Skin of body (tissue), 2 donors: ENCODE data around the gene ZNF281. TPM values are rescaled to one million over a fixed set of nuclear protein-coding genes. Genes with fewer than 3 reads are reported as not detected.
A peak's percentile ranks its signal among the peaks of the same experiment; 100 is the strongest.
"Not testable (repeated sequence)": the region's sequence is repeated elsewhere in the genome, so short reads cannot be mapped to it uniquely, and the experiment has no call there.

ENCODE experiments used
- DNase-seq: peaks from one replicate; lab custom pipeline; 2025; lab: John Stamatoyannopoulos, UW
- total RNA-seq: library from RNA; depleted of rRNA; stranded (reverse); fragments of >200 nt; gene quantifications from one replicate; pipeline ENCODE4 v1.2.3, GENCODE V29; 2014

Gene ZNF281
- 13.5 TPM for total RNA-seq

DNA sequence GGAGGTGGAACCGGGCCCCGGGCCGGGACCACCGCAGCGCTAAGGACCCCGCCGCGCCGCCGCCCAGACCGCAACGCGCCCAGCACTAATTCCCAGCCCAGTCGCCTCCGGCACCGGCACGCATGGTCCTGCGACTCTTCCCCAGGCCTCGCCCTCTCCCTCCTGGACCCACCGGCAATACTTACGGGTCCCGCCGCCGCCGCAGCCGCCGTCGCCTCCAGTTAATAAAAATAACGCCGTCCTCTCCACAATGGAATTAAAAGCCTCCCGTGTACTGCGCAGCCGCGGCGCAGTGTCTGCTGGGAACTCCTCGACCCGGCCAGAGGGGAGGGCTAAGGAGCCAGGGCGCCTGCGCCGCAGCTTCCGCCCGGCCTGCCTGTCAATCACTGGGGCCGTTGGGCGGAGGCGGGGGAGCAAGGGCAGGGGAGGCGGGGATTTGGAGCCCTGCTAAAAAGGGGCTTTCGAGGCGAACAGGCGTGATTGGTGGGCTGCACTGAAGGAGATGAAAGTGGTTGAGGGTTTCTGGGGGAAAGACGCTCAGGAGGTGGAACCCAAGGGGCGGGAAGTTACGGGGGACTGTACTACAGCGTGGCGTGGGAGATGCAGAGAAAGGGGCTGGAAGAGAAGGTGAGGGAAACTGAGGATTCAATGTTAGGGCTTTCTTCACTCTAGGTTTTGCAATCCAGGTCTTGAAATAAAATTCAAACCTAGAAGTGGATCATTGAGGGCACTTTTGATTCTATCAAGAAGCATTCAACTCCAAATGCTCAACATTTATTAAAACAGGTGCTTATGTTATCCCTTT lies at the start of gene ZNF281:
Gene ZNF281, minus strand, starts transcription at position 276 of the 805 bp plus-strand sequence. CDS start 331 bp downstream, outside the sequence.
- DNase-seq, result peak; percentile 93

- DNase-seq, result no peak
Observed at GRCh38 chr1:200458780-200459179, 48.9 kb upstream of the ZNF281 start.

DNA sequence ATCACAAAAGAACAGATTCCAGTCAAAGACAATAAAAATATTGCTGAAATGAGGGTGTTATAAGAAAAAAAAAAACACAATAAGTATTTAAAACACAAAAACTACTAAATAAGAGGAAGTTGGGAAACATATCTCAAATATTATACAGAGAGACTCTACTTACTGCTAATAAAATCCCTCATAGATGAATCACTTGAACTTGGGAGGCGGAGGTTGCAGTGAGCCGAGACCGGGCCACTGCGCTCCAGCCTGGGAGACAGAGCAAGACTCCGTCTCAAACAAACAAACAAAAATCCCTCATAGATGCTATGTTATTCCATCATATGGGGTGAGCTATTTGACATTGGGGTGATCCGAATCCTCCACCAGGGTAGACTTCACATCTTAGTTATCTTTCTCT lies 48.0 kb upstream of the ZNF281 start:
- no peak for DNase-seq

DNA sequence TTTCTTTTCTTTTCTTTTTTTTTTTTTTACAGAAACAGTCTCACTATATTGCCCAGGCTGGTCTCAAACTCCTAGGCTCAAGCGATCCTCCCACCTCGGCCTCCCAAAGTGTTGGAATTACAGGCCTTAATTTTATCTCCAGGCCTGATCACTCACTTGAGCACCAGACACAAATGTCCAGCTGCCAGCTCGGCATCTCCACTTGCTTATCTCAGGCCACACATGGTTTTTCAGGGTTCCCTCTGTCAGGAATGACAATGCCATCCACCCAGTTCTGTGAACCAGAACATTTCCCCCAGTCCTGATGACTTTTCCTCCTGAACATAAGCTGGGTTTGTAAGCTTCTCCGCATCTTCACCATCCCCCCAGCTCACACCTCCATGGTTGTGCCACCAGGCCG lies 44.6 kb upstream of the ZNF281 start:
- no peak for DNase-seq

GRCh38 chr1:200453553-200453905 lies 43.7 kb upstream of the ZNF281 start:
- no peak for DNase-seq

GRCh38 chr1:200452850-200453552 lies 43.2 kb upstream of the ZNF281 start:
- DNase-seq, result no peak

DNA sequence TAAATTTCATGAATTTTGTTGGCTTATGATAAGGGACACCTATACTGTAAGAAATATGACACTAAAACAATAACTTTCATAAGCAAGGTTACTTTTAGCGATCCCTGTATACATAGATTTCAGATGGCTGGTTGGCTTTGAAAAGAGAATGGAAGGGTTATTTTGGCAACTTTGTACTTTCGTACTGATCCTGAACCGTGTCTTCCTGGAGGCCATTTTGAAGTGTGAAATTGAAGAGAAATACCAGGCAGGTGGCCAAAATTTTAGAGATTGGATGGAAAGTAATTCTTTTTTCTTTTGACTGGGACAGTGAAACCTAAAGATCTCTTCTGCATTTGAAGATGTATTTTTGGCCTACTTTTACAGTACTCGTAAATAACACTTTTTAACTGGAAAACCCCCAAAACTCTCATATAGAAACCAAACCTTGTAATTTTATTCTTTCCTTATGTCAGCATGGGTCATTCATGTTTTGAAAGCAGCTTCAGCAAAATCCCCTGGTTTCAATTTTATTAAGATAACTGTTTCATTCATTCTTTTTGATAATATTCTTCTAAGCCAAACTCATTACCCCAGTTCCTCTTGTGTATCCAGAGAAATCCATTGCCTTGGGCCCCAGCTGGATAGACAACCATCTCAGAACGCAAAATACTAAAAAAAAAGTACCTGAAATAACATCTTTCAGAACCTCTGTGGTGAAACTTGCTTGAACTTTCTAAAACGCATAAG lies 38.4 kb upstream of the ZNF281 start:
- DNase-seq, result no peak

DNA sequence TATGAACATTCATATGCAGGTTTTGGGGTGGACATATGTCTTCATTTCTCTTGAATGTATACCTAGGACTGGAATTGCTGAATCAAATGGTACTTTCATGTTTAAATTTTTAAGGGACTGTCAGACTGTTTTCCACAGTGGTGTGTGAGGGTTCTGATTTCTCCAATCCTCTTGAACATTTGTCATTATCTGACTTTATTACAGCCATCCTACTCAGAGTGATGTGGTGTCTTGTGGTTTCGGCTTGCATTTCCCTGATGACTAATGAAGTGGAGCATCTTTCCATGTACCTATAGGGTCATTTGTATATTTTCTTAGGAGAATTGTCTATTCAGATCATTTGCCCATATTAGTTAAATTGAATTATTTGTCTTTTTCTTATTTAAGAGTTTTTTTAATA lies 35.4 kb upstream of the ZNF281 start:
- no peak for DNase-seq

- DNase-seq, result no peak
Observed at GRCh38 chr1:200444478-200444877, 34.6 kb upstream of the ZNF281 start.

DNA sequence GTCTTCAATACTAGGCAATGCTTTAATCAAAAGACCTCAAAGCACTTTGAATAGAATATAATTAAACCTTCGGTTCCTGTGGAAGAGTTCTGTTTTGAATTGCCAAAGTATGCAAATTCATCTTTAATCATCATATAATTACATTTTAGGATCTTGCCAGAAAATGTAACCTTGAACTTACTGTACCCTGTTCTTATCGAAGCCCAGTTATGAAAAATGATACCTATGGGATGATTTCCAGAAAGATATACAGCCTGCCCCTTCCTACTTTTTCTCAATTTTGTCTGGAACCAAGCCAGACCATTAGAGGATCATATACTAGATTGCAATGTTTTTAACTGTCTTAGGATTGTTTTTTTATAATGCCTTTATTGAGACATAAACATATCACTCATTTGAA lies 34.0 kb upstream of the ZNF281 start:
- DNase-seq, result no peak

DNA sequence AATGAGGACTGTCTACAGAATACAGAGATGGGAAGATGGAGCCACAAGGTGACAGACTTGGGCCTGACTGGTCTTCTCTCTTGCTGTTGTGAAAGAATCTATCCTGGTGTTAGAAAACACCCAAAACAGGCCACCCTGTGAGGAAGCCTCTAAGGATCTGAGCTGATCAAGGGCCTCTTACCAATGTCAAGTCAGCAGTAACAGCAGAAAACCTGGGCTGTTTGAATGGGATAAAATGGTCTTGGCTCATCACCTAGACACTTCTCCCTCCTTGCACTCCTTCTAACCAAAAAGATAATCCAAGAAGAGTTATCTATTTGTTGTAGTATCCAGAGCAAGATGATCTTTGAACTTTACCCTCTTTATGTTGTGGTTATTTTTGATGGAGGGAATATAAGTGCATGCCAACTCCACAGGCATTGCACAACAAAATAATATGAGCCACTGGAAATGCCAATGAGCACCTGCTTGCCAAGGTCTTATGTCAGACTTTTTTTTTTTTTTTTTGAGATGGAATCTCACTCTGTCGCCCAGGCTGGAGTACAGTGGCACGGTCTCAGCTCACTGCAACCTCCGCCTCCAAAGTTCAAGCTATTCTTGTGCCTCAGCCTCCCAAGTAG lies 32.8 kb upstream of the ZNF281 start:
- no peak for DNase-seq

DNA sequence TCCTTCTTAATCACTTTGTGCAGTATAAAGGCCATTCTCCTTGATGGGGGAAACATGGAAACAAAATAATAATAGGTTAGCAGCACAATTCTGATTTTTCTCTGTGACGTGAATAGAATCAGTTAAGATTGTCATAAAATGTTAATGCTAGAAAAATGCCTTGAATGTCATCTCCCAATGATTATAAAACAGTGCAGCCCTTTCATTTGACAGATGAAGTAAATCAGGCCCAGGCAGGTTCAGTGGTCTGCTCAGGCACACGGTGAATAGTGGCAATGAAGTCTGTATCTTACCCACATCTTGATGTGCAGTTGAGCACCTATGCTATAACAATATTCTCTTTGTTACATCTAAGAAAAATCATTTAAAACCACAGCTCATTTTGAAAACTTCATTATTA lies 32.2 kb upstream of the ZNF281 start:
- DNase-seq, result no peak

GRCh38 chr1:200438911-200439310 lies 29.1 kb upstream of the ZNF281 start:
- no peak for DNase-seq

DNA sequence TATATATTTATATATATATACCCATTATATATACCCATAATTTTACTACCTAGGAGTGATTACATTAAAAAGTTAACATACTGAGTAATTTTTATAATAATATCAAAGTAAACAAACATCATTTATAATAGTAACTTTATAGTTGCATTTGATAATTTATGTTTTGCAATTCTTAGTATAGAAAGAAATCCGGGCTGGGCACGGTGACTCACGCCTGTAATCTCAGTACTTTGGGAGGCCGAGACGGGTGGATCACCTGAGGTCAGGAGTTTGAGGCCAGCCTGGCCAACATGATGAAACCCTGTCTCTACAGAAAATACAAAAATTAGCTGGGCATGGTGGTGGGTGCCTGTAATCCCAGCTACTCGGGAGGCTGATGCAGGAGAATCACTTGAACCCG lies 28.6 kb upstream of the ZNF281 start:
- not testable (repeated sequence) for DNase-seq

DNA sequence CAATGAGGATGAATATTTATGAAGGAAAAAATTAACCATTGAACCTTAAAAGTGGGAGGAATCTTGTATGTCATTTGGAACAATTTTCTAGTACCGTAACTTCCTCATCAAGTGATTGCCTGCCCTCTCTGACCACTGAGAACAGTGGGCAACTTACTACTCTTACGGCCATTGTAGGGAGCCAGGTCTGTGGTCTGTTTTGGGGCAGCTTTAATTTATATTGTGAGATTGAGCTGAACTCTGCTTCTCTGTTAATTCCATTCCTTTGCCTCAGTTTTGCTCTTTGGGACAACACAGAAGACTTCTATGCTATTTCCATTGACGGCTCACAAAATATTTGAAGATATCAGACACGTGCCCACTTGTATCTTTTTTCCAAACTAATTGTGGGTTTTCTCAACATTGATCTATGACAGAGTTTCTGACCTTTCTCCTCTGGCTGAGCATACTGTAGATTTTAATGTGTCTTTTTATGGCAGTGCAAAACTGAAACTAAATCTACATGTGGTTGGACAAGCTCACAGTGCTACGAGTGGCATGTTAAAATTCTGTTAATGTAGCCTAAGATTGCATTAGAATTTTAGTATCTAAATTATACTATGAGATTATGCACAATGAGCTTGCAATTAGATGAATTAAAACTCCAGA lies 27.8 kb upstream of the ZNF281 start:
- DNase-seq, result no peak

- no peak for DNase-seq
Observed at GRCh38 chr1:200437088-200437487, 27.3 kb upstream of the ZNF281 start.

DNA sequence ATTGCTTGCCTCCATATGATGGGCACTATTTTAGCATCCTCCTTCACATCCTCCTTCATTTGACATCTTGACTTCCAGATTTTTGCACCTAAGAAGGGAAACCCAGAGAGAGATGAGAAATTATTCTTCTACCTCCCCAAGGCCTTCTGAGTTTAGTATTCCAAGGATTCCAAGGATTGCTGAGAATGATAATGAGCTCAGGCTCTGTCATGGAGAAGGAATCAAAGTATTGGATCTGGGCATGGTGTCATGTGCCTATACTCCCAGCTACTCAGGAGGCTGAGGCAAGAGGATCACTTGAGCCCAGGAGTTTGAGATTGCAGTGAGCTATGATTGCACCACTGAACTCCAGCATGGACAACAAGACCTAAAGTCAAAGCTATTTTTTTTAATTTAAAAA lies 26.6 kb upstream of the ZNF281 start:
- DNase-seq, result no peak

- no peak for DNase-seq
Observed at GRCh38 chr1:200435200-200435780, 25.5 kb upstream of the ZNF281 start.

DNA sequence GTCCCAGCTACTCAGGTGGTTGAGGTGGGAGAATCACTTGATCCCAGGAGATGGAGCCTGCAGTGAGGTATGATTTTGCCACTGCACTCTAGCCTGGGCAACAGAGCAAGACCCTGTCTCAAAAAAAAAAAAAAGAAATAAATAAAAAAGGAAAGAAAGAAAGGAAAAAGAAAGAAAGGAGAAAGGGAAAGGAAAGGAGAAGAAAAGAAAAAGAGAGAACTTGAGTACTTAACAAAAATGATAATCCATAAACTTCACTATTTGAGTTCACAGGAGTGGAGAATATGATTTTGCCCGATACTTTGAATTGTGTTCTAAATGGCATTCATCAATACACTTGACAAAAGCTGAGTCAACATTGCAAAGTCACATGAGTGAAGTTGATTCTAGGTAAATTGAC lies 23.8 kb upstream of the ZNF281 start:
- DNase-seq, result no peak

GRCh38 chr1:200432586-200432985 lies 22.8 kb upstream of the ZNF281 start:
- DNase-seq, result no peak

GRCh38 chr1:200429221-200429751 lies 19.4 kb upstream of the ZNF281 start:
- no peak for DNase-seq
